ENCODE data around the gene HSD17B4.

DNA sequence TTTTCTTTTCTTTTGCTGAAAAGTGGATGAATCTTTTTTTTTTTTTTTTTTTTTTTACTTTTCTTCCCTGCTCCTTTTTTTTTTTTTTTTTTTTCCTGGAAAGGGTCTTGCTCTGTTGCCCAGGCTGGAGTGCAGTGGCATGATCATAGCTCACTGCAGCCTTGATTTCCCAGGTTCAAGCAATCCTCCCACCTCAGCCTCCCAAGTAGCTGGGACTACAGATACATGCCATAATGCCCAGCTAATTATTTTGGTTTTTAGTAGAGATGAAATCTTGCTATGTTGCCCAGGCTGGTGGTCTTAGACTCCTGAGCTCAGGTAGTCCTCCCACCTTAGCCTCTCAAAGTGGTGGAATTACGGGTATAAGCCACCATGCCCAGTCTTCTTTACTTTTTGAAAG lies 20.9 kb downstream of the HSD17B4 start:
- no peak for TF ChIP-seq POLR2A (IDR thresholded peaks at IDR 0.05)
- no peak for TF ChIP-seq CTCF (IDR thresholded peaks at IDR 0.05)
- TF ChIP-seq POLR2AphosphoS5 (IDR thresholded peaks at IDR 0.05), result no peak
- TF ChIP-seq EP300 (IDR thresholded peaks at IDR 0.05; ENCODE audit: low read depth), result no peak

Measured in transverse colon (tissue), 4 donors.